ENCODE measurements around the gene LIM2.

DNA sequence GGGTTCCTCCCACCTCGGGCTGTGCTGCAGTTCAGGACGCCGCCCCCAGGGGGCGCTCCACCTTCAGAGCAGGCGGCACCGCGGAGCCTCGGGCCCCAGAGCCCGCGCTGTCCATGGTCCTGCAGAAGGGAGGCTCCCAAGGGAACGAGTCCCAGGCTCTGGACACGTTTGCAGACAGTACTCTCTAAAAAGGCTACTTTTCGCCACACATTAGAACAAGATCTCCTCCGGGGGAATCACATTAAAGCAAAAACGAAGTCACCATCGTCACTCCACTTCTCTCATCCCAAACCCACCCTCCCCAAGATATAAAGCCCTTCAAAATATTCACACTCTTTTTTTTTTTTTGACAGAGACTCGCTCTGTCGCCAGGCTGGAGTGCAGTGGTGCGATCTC, 34.3 kb upstream of the LIM2 start:
- peak; percentile 32 for TF ChIP-seq EZH2 (IDR thresholded peaks at IDR 0.05)
- TF ChIP-seq CTCF (IDR thresholded peaks at IDR 0.05): peak; percentile 99
- no peak for TF ChIP-seq EZH2phosphoT487 (IDR thresholded peaks at IDR 0.05)
